Activated CD4-positive, CD25-positive, alpha-beta regulatory T cell treated with anti-CD3 and anti-CD28 coated beads, Interleukin-2, amount 50 U/mL, for 16 hours (primary cell): ENCODE data around the gene CSH2.
"Not testable (repeated sequence)": the region's sequence is repeated elsewhere in the genome, so short reads cannot be mapped to it uniquely, and the experiment has no call there.

Experiments
- DNase-seq: peaks from one replicate; pipeline ENCODE4 v3.0.0-alpha.2; 2020; ENCODE audit warnings: low read depth, low spot score

CSH2 gene

DNA sequence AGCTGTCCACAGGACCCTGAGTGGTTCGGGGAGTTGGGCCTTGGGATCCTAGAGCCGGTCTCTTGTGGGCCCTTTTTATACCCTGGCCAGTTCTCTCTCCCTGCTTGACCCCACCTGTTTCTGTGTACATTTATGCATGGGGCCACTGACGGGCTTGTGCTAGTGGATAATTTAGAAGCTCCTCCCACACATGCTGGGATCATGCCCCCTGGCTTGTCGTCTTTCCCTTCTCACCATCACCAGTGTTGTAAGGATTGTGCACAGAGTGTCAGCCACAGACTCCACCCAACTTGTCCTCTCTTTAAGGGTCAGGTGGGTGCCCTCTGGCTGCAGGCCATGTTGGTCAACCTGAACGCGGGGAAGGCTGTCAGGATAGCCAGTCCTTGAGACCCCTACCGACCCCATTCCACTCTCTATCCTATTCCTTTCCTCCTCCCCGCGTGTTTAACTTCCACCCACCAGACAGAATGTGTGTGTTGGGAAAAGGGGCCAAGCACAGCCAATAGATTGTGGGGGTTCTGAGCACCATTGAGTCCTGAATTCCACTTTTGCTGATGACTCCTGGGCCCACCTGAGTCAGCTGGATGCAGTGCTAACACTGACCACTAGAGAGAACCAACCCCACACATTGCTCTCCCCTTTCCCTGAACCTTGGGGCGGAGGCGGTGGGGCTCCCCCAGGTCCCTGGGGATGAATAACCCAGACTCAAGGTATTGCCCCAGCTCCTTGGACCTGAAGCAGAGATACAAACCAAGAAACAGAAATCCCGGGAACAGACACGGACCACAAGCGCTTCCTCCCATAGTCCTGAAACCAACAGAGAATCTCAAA is 23.3 kb upstream of the CSH2 start, which contains the start of gene CSH1:
Gene CSH1, minus strand, starts transcription at position 51 of the 831 bp plus-strand sequence. CDS start 63 bp downstream, outside the sequence.
- not testable (repeated sequence) for DNase-seq

DNA sequence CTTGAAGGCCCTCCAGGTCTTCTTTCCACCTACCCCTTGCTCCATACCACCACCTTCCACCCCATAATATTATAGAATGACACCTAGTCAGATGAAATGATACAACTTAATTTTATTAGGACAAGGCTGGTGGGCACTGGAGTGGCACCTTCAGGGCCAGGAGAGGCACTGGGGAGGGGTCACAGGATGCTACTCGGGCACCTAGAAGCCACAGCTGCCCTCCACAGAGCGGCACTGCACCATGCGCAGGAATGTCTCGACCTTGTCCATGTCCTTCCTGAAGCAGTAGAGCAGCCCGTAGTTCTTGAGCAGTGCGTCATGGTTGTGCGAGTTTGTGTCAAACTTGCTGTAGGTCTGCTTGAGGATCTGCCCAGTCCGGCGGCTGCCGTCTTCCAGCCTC is 21.3 kb upstream of the CSH2 start:
- not testable (repeated sequence) for DNase-seq

DNA sequence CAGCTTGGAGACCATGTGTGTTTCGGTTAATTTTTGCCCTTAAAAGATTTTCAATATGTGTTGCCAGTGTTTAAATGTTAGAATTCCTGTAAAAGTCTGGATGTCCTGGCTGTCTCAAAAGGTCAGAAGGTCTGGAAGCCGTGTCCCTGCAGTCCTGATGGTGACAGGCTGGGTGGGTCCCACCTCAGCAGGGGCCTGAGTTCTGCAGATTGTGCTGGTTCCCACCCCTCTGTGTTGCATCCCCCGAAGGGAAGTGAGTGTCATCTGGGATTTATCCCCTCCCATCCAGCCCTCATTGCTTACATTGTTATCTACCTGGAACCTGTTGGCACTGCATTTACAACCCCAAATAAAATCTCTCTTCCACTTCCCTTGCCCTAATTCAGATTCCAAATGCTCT is 20.5 kb upstream of the CSH2 start:
- DNase-seq, result not testable (repeated sequence)

DNA sequence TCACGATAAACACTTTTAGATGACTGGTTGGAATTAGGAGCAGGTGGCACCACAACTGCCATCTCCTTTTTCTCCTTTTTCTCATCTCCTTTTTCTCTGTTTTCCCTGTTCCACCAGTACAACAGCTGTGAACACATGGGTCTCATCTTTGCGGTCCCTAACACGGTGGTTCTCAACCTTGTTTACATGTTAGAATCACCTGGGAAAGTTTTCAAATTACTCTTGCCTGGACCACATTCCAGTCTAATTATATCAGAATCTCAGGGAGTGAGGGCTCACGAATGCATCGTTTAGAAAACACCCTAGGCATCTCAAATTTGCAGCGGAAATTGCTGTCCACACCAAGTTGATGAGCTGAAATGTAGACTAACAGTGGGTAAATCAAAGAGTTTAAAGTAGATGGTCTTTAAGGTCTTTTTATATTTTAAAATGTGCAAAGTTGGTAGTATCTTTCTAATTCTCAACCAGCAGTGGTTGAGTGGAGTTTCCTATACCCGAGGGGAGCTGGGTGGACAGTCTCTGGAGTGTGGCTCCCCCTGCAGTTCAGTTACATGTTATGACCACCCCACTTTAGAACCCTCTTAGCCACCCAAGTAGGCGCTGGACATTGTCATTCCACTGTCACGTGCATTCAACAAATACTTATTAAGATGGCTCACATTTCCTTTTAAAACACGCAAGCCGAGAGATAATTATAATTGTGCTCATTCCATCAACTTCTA is 19.0 kb upstream of the CSH2 start:
- DNase-seq, result not testable (repeated sequence)

DNA sequence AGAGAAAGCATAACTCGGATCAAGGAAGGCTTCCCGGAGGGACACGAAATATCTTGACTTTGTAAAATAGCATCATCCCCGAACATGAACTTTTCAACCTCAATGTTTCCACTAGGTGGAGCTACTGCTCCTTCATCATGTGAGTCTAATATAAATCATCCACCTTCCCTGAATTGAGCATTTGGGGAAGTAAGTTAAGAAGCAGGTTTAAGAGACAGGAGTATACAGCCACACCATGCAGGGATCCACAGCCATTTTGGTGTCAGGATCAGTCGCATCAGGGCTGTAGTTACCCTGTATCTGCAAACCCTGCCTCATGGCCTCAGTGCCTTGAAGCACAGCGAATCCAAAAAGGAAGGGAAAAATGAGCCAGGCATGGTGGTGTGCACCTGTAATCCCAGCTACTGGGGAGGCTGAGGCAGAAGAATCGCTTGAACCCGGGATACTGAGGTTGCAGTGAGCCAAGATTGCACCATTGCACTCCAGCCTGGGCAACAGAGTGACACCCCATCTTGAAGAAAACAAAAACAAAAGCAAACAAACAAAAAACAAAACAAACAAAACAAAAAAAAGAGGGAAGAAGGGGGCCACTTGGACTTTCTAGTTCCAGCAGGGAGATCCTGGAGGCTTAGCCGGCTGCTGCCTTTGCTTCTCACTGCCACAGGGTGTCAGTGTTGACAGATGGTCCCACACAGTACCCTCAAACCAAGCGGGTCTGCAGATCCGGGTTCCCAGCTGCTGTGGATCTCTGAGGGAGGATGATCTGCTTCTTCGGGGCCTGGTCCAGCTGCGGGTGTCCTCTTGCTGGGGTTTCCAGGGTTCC is 15.8 kb upstream of the CSH2 start:
- DNase-seq, result not testable (repeated sequence)

DNA sequence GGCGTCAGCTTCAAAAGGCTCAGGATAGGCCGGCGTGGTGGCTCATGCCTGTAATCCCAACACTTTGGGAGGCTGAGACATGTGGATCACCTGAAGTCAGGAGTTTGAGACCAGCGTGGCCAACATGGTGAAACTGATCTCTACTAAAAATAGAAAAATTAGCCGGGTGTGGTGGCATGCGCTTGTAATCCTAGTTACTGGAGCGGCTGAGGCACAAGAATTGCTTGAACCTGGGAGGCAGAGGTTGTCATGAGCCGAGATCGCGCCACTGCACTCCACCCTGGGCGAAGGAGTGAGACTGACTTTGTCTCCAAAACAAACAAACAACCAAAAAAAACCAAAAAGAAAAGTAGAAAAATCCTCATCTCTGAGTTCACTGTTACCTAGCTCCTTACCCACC is 11.6 kb upstream of the CSH2 start:
- not testable (repeated sequence) for DNase-seq

DNA sequence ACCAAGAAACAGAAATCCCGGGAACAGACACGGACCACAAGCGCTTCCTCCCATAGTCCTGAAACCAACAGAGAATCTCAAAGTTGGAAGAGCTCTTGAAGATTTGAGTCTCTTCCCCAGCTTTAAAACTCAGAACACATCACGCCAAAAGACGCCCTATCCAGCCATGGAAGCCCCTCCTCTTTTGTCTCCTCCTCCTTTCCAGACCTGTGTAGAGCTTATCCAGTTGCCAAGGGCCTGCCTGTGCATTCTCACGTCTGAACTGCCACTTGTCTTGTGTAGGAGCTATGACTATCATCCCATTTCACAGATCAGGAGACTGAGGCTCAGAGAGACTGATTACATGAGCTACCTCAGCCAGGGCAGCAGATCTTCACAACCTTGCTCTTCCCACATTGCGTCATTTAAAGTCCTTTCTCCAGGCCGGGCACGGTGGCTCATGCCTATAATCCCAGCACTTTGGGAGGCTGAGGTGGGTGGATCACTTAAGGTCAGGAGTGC is 9.2 kb upstream of the CSH2 start:
- DNase-seq, result not testable (repeated sequence)

DNA sequence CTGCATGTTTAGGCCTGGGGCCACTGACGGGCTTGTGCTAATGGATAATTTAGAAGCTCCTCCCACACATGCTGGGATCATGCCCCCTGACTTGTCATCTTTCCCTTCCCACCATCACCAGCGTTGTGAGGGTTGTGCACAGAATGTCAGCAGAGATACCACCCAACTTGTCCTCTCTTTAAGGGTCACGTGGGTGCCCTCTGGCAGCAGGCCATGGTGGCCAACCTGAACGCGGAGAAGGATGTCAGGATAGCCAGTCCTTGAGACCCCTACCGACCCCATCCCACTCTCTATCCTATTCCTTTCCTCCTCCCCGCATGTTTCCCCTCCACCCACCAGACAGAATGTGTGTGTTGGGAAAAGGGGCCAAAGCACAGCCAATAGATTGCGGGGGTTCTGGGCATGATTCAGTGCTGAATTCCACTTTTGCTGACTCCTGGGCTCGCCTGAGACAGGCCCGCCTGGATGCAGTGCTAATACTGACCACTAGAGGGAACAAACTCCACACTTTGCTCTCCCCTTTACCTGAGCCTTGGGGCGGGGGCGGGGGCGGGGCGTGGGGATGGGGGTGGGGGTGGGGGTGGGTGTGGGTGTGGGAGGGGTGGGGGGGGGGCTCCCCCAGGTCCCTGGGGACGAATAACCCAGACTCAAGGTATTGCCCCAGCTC is 8.6 kb upstream of the CSH2 start, which contains the start of gene GH2:
Gene GH2, minus strand, starts transcription at position 10 of the 667 bp plus-strand sequence. CDS start 143 bp downstream, outside the sequence.
- peak; percentile 38 for DNase-seq

DNA sequence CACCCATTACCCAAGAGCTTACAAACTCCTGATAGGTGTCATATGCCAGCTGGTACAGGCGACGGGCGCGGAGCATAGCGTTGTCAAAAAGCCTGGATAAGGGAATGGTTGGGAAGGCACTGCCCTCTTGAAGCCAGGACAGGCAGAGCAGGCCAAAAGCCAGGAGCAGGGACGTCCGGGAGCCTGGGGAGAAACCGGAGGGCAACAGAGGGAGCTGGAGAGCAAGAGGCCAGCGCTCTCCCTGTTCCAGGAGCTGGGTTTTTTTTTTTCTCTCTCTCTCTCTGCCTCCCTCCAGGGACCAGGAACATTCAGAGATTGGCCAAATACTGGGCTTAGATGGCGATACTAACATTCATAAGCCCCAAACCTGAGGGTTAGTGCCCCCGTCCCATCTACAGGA is 7.9 kb upstream of the CSH2 start:
- DNase-seq, result not testable (repeated sequence)

DNA sequence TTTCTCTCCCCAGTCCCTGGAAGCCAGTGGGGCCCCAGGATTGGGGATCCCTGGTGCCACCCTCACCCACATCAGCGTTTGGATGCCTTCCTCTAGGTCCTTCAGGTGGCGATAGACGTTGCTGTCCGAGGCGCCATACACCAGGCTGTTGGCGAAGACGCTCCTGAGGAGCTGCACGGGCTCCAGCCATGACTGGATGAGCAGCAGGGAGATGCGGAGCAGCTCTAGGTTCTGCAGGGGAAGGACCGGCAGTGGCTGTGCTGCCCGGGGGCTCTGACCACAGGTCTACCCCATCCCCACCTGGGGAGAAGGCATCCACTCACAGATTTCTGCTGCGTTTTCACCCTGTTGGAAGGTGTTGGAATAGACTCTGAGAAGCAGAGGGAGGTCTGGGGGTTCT is 7.2 kb upstream of the CSH2 start:
- no peak for DNase-seq

DNA sequence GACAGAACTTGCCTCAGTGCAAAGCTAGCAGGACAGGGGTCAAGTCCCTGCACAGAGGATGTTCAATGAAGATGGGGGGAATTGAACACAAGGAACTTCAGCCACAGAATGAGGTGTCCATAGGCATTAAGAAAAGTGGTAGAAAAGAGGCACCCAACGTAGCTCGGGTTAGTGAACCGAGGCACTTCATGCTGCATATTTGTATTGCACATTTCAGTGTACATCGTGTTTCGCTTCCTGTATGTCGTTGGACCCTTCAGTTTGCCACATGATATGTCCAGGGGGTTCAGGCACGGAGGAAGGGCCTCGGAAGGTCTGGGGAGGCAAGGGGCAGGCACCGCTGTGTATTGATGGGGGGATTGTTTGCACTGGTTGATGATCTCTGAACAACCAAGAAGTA is 4.9 kb upstream of the CSH2 start:
- not testable (repeated sequence) for DNase-seq

DNA sequence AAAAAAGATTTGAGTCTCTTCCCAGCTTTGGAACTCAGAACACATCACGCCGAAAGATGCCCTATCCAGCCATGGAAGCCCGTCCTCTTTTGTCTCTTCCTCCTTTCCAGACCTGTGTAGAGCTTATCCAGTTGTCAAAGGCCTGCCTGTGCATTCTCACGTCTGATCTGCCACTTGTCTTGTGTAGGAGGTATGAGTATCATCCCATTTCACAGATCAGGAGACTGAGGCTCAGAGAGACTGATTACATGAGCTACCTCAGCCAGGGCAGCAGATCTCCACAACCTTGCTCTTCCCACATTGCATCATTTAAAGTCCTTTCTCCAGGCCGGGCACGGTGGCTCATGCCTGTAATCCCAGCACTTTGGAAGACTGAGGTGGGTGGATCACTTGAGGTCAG is 1.2 kb upstream of the CSH2 start:
- DNase-seq, result not testable (repeated sequence)

DNA sequence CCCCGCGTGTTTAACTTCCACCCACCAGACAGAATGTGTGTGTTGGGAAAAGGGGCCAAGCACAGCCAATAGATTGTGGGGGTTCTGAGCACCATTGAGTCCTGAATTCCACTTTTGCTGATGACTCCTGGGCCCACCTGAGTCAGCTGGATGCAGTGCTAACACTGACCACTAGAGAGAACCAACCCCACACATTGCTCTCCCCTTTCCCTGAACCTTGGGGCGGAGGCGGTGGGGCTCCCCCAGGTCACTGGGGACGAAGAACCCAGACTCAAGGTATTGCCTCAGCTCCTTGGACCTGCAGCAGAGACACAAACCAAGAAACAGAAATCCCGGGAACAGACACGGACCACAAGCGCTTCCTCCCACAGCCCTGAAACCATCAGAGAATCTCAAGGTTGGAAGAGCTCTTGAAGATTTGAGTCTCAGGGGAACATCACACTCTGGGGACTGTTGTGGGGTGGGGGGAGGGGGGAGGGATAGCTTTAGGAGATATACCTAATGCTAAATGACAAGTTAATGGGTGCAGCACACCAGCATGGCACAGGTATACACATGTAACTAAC is 667 bp upstream of the CSH2 start:
- DNase-seq, result not testable (repeated sequence)

DNA sequence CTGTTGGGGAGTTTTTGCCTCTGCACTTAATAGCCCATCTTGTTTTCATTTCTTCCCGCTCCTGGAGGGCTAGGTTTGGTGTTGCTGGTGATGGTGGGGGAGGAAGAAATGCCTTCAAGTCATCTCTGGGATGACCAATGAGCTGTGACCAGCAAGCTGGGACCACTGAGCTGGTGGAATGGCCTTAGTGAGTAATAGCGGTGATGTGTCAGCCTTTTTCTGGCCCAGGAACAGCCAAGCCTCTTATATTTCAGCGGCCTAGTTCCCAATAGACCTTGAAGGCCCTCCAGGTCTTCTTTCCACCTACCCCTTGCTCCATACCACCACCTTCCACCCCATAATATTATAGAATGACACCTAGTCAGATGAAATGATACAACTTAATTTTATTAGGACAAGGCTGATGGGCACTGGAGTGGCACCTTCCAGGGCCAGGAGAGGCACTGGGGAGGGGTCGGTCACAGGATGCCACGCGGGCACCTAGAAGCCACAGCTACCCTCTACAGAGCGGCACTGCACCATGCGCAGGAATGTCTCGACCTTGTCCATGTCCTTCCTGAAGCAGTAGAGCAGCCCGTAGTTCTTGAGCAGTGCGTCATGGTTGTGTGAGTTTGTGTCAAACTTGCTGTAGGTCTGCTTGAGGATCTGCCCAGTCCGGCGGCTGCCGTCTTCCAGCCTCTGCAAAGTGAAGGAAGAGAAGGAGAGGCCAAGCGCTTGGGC is 1.7 kb downstream of the CSH2 start:
- not testable (repeated sequence) for DNase-seq

DNA sequence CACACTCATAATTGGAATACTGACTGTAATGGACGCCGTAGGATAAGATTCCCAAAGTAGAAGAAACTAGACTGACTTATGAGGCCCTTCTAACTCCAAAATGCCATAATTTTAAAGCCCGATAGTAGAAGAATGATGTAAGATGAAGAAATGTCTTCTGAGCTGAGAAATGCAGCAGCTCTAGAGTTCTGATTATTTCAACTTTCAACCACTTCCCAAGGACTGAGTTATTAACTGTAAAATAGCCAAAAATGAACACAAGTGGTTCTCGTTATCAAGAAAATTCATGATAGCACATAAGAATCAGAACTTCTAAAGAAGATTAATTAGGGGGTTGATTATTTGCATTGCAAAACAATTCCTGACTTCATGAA is 3.2 kb downstream of the CSH2 start:
- not testable (repeated sequence) for DNase-seq

DNA sequence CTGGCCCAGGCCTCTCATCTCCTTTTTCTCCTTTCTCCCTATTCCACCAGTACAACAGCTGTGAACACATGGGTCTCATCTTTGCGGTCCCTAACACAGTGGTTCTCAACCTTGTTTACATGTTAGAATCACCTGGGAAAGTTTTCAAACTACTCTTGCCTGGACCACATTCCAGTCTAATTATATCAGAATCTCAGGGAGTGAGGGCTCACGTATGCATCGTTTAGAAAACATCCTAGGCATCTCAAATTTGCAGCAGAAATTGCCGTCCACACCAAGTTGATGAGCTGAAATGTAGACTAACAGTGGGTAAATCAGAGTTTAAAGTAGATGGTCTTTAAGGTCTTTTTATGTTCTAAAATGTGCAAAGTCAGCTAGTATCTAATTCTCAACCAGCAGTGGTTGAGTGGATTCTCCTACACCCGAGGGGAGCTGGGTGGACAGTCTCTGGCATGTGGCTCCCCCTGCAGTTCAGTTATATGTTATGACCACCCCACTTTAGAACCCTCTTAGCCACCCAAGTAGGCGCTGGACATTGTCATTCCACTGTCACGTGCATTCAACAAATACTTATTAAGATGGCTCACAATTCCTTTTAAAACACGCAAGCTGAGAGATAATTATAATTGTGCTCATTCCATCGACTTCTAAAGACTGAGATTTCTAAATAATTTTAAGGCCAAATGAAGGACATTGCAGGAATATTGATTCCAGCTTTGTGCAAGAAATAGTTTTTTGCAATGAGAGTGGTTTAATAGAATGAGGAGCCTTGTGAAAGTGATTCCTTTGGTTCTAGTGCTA is 3.8 kb downstream of the CSH2 start:
- DNase-seq, result not testable (repeated sequence)

DNA sequence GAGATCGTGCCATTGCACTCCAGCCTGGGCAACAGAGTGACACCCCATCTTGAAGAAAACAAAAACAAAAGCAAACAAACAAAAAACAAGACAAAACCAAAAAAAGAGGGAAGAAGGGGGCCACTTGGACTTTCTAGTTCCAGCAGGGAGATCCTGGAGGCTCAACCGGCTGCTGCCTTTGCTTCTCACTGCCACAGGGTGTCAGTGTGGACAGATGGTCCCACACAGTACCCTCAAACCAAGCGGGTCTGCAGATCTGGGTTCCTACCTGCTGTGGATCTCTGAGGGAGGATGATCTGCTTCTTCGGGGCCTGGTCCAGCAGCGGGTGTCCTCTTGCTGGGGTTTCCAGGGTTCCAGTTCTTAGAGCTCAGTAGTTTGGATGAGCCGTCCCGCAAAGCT is 6.9 kb downstream of the CSH2 start:
- DNase-seq, result not testable (repeated sequence)

DNA sequence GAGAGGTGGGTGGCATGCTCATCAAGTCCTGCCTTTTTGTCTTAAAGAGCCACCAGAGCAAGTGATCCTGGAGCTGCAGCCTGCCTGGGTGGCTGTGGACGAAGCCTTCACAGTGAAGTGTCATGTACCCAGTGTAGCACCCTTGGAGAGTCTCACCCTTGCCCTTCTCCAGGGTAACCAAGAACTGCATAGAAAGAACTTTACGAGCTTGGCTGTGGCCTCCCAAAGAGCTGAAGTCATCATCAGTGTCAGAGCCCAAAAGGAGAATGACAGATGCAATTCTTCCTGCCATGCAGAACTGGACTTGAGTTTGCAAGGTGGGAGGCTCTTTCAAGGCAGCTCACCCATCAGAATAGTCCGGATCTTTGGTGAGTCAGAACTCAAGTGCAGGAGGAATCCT is 14.2 kb downstream of the CSH2 start:
- DNase-seq, result no peak

DNA sequence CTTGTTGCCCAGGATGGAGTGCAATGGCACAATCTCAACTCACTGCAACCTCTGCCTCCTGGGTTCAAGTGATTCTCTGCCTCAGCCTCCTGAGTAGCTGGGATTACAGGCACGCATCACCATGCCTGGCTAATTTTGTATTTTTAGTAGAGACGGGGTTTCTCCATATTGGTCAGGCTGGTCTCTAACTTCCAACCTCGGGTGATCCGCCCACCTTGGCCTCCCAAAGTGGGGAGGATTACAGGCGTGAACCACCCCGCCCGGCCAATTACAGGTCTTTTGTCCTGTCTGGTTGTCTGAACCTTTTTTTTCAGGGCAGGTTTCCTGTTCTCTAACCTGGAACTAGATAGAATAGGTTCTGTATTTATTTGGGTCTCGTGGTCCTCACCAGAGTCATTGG is 17.1 kb downstream of the CSH2 start:
- DNase-seq, result not testable (repeated sequence)
